Endometrium (tissue), 2 donors: ENCODE results near the gene ADD3.

ENCODE experiments used
- FAIRE-seq: peaks from 2 replicates; lab custom pipeline; 2012; peaks lifted over from hg19 to GRCh38; lab: Jason Lieb, UNC
- donor health status: control.
- donor health status: control.

Gene ADD3

GRCh38 chr10:110067960-110068770, 60.4 kb downstream of the ADD3 start:
- FAIRE-seq: no peak

GRCh38 chr10:110068780-110069179, 61.0 kb downstream of the ADD3 start:
- FAIRE-seq: no peak

DNA sequence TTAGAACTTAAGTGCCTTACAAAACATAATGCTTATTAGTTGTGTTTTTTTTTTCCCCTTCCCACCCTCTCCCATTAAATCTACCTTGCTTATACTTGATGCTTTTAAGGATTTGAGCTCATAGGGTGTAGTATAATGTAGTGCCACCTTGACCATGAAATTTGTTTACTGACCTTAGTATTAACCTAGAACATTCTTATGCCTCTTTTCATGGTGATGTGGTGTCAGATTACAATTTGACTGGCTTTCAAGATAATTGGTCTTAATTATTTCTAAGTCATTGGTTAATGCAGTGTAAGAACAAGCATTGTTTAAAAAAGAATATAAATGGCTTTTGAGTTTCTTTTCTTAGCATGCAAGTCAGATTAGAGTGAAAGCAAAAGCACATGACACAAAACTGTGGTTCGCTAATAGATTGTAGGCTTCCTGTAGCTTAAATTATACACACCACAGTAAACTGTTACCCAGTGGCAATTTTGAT, 61.8 kb downstream of the ADD3 start:
- peak; percentile 77 for FAIRE-seq

- no peak for FAIRE-seq
Measured at GRCh38 chr10:110073896-110074295, 66.1 kb downstream of the ADD3 start.

DNA sequence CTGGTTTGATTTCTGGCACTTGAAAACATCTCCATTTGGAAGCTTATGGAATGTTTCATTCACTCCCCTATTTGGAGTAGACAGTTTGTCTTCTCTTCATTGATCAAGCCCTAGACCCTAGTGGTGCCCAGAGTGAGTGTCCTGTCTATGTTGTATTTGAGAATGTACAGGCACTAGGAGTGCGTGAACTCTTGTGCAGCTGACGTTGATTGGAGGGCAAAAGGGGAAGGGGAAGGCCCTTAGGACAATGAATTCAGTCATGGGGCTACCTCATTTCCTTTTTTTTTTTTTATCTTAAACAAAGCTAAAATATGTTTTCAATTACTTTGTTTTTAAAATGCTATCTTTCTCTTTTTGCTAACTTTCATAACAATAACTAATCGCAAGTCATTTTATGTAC, 66.5 kb downstream of the ADD3 start:
- peak; percentile 80 for FAIRE-seq

DNA sequence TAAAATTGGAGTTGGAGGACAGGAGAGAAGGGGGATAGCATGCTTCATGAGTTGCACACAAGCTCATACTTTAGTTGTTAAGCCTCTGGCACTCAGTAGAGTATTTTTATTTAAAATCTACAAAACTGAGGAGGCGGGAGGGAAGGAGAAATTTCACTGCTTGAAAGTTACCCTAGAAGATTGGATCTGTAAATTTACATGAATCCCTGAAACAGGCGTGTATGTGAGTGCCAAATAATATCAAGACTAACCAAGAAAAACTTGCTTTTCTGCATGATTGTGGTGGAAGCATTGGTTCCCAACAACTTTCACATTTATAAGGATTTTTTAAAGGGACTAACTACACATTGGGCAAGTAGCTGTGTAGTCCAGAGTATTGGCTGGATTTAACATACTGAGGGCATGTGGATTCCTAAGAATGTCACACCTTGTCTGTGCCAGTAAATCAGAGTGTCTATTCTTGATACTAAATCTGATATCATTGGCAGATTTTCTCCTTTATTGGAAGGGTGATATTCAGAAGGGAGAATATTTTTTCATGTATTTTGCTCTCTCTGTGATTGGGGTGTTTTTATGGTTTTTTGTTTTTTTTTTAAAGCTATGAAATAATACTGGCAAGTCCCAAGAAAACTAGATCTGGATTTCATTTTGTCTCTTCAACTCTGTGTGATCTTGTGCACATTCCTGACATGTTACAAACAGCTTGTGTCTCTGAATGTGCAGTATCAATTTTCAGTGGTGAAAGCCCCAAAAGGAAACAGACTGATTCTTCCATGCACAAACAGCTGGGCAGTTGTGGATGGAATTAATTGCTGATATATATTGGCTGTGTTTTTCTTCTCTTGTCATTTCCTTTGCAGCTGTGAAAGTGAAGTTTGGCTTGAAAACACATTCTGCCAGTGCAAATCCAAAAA, 67.2 kb downstream of the ADD3 start:
- peak; percentile 87 for FAIRE-seq

DNA sequence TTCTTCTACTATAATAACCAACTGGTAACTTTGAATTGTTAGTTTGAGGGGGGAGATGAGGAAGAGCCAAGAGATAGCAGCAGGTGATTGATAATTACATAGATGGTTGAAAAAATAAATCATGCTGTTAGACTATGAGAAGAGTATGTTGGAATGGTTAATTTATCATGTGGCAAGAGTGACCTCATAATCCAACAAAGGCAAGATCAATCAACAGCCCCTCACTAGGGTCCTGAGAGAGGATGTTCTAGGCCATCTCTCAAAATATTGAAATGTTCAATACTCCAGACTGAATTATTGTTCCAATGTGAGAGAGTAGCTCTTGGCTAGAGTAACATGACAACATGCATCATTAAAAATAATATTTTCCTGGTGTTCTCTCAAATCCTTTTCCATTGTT, 67.9 kb downstream of the ADD3 start:
- no peak for FAIRE-seq

DNA sequence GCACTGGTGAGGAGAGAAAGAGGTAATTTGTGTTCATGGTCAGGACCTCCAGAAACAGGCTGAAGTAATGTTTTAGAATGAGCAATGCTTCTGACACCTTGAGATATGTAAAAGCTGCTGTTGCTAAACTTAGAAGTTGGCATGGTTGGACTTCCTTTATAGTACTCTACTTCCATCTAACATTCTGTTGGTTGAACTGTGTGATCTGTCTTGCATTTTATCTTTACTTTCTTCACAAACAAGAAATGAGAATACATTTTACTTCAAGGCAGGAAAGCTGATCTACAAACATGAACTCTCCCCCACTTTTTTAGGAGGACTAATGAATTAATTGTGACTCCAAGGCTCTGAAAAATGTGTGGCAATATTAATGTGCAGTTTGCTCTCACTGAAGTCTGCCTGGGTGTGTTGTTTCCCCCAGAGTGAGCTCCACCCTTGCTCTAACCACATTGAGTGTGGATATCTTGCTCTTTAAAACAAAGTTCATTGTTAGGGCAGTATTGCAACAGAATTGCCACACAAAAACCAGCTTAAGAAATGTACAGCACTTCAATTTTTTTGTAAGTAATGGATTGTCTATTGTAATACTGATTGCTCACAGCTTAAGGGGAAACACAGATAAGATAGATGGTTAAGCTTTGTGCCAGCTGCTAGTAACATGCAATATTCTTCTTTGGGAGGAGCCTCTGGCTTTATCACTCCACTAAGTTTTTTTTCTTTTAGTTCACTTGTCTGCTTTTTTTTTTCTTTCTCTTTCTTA, 69.0 kb downstream of the ADD3 start:
- FAIRE-seq: peak; percentile 45

- no peak for FAIRE-seq
Measured at GRCh38 chr10:110077436-110078130, 69.8 kb downstream of the ADD3 start.

- FAIRE-seq: no peak
Measured at GRCh38 chr10:110078317-110078716, 70.5 kb downstream of the ADD3 start.

- FAIRE-seq: no peak
Measured at GRCh38 chr10:110081911-110082310, 74.1 kb downstream of the ADD3 start.

DNA sequence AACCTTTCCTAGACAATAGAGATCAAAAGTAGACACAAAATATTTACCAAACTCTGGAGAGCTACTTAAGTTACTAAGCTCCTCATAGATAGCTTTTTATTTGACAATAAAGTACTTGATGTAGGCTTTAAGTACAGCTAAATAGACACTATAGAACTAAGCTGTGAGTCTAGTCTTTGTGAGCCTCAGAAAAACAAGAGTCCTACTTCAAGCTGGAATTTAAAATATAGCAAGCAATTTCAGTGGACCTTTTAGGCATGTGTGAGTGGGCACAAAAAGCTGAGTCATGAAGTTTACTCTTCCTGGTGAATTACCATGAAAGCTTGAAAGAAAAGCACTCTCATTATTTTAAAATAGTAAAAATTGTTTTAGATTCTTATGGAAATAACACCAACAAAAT, 76.1 kb downstream of the ADD3 start:
- FAIRE-seq: no peak

DNA sequence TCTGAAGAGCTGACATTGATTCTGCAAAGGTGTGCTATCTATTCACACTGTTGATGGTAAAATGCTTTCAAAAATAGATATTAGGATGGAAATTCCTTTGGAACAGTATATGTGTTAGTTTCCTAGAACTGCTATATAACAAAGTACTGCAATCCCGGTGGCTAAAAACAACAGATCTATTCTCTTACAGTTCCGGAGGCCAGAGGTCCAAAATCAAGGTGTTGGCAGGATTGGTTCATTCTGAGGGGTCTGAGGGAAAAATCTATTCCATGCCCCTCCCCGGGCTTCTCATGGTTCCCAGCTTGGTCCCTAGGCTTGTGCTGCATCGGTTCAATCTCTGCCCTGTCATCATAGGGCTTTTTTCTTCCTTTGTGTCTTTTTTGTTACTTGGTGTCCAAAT, 79.9 kb downstream of the ADD3 start:
- no peak for FAIRE-seq

GRCh38 chr10:110088367-110089104, 80.8 kb downstream of the ADD3 start:
- no peak for FAIRE-seq

DNA sequence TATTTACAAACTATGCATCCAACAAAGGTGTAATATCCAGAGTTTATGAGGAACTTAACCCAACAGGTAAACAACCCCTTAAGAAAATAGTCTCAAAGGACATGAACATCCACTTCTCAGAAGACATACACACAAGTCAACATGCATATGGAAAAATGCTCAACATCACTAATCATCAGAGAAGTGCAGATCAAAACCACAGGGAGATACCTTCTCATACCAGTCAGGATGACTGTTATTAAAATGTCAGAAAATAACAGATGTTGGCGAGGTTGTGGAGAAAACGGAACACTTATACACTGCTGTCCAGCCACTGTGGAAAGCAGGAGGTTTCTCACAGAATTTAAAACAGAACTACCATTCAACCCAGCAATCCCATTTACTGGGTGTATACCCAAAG, 84.0 kb downstream of the ADD3 start:
- FAIRE-seq: no peak

DNA sequence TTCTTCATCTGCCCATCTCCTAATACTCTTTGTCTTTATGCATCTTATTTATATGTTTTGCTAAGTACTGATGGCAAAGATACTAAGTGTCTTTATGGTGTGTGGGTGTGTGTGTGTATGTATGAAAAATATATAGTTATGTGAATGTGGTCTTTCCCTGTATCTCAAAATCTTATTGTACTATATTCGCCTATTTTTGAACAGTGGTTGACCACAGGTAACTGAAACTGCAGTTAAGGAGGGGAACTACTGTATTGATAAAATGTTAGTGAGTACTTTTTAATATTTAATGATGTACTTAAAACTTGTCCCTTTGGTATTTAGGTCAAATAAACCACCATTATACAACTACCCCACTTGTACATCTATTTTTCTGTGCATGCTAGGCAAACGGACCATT, 85.9 kb downstream of the ADD3 start:
- FAIRE-seq: no peak

DNA sequence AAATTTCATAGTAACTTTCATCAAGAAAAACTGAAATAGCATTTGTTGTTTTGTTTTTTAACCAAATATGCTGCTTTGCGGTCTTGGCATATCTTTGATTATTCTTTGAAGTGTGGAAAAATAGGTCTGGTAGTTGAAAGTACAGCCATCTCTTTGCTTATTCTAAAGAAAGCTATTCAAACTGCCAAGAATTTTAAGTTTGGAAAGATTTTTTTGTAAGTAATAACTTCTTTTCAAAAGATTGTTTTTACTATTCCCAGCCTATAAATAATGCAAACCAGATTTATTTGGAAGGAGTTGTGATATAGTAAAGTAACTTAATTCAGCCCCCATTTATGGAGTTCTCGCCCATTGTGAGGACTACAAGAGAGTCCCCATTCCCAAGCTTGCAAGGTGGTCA, 87.0 kb downstream of the ADD3 start:
- peak; percentile 33 for FAIRE-seq

- FAIRE-seq: no peak
Measured at GRCh38 chr10:110101464-110102144, 93.8 kb downstream of the ADD3 start.

GRCh38 chr10:110103921-110104461, 96.2 kb downstream of the ADD3 start:
- no peak for FAIRE-seq

DNA sequence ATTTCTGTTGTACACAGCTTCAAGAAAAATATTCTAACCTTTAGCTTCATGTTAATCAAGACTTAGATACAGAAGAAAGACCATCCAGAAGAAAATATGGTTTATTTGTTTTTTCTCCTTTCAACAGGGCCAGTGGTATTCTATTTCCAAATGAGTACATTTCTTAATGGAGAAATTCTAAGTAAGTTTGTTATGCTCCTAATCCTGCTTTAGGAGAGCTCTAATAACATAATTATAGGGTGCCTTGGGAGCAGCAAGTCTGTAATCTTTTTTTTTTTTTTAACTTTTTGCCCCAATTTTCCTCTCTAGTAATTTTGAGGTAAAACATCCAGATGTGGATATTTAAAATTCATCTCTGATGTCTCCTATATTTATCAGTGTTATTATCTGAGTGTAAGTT, 98.1 kb downstream of the ADD3 start:
- FAIRE-seq: no peak
